GM21529 (cell line): ENCODE measurements around the gene COTL1.
A peak's percentile ranks its signal among the peaks of the same experiment; 100 is the strongest.
"Not testable (repeated sequence)": the region's sequence is repeated elsewhere in the genome, so short reads cannot be mapped to it uniquely, and the experiment has no call there.

ENCODE experiments used
- ATAC-seq: cut with Tn5 transposase; IDR thresholded peaks from one replicate; pipeline ENCODE4 v1.9.1; 2021; ENCODE audit not compliant: unreplicated experiment

Gene COTL1

GRCh38 chr16:84574191-84574590, 43.7 kb downstream of the COTL1 start:
- no peak for ATAC-seq

DNA sequence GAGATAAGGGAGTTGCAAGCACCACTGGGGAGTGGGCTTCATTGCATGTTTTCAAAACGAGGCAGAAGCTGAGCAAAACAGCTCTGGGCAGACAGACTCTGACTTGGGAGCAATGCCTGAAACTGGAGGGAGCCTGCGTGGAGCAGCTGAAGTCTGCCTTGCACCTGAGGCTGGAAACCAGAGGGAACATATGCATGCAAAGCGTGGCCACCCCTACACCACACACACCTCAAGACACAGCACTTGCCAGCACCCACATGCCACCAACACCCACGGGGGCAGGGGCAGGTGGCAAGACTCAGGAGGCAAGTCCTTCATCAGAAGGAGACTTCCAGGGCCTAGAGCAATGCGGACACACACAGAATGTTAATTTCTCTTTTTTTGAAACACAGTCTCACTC, 45.8 kb downstream of the COTL1 start:
- ATAC-seq: no peak

- no peak for ATAC-seq
Observed at GRCh38 chr16:84571506-84571905, 46.4 kb downstream of the COTL1 start.

- ATAC-seq: no peak
Observed at GRCh38 chr16:84570739-84571403, 47.0 kb downstream of the COTL1 start.

DNA sequence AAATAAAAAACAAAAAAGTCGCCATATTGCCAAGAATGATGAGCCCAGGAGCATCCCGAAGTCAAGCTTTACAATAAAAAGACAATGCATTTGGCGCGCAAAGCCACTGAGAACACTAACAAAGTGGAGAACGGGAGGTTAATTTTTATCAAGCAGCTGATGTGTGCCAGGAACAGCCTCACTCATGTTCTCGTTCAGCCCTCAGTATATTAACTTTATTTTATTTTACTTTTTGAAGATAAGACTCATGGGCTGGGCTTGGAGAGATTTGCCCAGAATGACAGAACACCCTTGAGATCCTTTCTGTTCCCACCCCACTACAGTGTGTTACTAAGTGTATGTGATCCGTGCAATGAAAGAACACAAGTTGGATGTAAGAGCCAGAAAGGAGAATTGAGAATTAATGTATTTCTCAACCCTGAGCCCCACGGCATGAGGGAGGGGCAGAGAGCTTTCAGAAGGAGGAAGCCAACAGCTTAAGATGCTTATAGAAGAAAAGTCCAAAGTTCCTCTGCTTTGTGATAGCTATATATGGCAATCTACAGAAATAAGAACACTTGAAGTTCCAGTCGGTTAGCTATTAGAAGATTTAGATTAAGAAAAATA, 48.4 kb downstream of the COTL1 start:
- no peak for ATAC-seq

GRCh38 chr16:84568066-84568465, 49.8 kb downstream of the COTL1 start:
- no peak for ATAC-seq

DNA sequence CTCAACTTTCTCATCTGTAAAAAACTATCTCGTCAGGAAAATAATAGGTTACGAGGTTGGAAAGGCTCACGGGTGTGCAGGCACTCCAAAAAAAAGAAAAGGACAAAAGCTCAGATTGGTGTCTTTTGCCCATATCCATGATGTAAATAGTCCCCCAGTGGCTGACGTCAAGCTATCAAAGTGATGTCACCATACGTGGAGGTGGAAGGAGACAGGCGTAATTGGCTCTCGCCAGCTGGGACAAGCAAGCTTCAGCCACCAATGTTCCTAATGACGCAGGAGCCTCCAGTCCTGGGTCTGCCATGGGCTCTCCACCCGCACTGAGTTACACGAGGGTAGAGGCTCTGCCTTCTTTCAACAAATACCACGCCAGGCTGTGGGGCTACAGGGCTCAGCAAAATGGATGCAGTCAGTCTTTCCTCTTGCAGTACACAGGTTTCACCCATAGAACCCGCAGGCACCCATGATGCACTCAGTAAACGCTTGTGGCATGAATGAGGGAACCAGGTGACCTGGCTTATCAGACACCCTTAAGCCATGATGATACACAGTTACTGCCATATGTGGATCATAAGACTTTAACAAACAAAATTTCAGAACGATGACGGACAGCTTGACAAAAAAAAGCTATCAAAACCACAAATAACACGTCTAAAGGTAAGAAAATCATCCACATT, 50.5 kb downstream of the COTL1 start:
- no peak for ATAC-seq

- ATAC-seq: no peak
Observed at GRCh38 chr16:84566545-84567257, 51.2 kb downstream of the COTL1 start.

DNA sequence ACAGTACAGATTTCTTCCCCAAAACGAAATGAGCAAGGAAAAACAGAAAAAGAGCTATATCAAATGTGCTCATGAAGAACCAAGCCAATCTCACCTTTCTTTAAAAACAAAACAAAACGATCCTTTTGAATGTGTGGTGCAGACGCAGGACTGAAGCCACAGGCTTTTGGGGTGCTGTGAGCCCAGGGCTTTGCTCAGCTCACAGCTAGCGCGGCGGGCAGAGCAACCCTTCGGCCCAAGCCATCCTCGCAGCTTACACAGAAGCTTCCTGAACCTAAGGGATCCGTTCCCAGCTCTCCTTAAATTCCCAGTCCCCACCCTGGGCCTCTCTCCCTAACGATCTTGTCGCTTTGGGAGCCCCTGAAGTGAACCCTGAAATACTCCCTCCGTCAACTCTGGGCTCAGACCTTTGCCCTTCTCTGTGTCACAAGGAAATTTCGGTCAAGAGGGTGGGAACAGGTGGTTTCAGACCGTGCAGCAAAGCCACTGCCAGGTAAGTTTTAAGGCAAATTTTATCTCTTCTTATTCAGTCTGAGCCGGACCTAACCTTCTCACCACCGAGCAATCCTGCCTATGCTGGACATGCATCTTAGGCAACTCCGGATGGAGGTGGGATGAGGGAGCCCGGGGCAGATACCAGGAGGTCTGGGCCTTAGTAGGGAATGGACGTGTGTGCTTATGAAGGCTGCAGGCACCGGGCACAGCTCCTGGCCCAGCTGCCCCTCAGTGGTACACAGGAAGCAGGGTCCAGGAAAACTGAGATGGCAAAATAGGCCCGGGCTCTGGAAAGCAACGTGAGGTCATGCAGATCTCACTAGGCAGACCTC, 52.0 kb downstream of the COTL1 start:
- ATAC-seq: no peak

DNA sequence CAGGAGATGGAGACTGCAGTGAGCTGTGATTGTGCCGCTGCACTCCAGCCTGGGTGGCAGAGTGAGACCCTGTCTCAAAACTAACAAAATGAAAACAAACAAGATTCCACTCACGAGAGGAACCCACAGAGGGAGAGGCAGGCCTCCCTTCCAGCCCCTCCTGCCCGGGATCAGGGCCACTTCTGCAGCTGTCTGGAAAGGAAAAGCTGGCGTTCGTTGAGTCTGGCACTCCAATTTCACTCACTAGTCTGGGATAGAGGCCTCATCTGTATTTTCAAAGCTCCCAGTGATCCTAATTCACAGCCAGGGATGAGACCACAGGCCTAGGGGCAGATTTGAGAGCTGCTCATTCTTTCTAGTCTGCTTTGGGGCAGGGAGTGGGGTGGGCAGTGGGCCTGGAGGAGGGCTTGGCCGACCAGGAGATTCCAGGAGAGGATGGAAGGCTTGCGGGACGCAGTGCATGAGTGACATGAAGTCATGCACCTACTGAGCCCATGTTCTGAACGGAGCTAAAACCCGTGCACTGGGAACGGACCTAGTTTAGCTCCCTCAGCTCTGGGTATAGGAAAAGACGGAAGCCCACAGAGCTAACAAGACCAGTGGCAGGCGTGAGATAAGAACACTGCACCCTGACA, 54.0 kb downstream of the COTL1 start:
- no peak for ATAC-seq

DNA sequence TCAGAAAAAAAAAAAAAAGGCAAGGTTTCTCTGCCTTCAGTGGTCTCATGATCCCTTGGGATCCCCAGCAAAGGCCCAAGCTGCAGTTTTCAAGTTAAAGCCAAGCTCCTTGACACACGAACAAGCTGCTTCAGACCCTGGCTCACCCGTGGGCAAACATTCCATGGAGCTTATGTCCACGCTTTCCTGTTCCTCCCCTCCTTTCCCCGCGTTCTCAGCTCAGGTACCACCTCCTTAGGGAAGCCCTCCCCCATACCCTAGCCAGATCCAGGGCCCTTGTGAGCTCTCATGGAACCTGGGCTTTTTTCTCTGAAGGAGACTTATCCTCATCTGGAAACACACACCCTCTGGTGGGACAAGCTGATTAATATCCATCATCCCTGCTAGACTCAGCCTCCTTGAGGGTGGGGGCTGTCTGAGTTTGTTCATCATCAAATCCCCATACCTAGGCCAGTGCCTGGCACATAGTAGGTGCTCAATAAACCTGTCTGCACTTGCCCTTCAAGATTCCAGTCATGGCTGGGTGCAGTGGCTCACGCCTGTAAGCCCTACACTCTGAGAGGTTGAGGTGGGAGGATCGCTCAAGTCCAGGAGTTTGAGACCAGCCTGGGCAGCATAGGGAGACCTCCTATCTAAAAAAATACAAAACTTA, 54.7 kb downstream of the COTL1 start:
- ATAC-seq: no peak

- peak; percentile 68 for ATAC-seq
Observed at GRCh38 chr16:84562174-84562815, 55.6 kb downstream of the COTL1 start.

DNA sequence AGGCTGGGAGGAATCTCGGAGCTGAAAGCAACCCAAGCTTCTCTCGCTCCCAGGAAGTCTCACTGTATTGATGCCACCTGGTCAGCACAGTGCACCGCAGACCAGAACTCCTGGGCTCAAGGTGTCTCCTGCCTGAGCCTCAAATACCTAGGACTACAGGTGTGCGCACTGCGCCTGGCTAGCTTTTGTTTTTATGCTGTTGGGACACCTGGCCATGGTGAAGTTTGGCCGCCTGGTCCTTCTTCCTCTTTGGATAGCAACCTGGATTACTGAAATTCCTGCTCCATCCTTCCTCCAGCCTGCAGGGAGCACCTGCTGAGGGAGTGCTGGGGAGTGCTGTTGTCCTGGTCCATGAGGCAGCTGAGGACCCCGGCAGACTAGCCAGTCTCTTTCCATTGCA, 56.6 kb downstream of the COTL1 start:
- no peak for ATAC-seq

- no peak for ATAC-seq
Observed at GRCh38 chr16:84560269-84560668, 57.6 kb downstream of the COTL1 start.

DNA sequence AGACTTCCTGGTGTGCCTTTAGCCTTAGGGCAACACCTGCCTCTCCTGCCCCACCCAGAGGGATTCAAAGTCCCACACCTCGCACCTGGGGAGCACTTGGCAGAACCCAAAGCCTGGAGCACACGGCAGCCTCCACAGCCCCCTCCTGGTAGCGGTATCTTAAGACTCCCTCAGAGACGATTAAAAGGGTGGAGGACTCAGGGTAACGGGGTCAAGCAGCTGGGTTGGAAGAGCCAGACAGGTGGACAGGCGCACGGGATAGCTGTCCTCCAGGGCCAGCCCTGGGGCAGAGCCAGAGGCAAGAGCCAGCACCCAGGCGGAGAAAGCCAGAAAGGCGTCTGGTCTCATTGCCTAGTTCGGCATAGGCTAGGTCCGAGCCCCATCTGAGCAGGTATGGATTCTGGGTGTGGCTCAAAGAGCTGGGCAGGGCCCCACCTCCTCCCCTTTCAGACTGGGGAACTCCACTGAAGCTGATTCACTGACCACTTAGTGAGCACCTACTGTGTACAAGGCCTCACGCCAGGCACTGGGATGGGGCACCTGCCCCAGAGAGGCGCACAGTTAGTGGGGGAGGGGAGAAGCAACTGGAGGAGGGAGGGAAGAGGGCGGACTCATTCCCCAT, 58.5 kb downstream of the COTL1 start:
- ATAC-seq: no peak

DNA sequence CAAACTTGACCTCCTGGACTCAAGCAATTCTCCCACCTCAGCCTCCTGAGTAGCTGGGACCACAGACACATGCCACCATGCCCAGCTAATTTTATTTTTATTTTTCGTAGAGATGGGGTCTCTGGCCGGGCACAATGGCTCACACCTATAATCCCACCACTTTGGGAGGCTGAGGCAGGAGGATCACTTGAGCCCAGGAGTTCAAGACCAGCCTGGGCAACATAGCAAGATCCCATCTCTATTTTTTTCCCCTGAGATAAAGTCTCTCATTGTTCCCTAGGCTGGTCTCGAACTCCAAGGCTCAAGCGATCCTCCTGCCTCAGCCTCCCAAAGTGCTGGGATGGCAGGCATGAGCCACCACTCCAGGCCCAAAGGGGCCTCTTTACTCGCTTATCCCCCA, 59.0 kb downstream of the COTL1 start:
- ATAC-seq: not testable (repeated sequence)

DNA sequence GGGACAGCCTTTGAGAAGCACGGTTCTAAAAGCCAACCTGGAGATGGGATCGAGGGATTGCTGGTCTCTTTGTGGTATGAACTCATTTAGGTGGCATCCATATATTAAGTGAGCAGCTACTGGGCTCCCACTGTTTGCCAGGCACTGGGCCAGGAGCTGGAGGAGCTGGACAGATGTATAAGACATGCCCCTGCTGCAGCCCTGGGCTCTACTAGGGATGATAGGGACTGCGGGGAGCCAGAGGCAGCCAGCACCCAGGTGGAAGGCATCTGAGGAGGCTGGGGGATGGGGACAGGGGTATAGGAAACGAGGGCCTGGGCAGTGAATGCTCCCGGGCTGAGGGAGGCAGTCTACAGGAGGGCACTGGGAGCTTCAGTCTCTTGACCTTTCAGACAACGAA, 60.4 kb downstream of the COTL1 start:
- no peak for ATAC-seq

- ATAC-seq: no peak
Observed at GRCh38 chr16:84557059-84557458, 60.8 kb downstream of the COTL1 start.
